Kidney (tissue), 14 donors: ENCODE results near the gene BAIAP3. TPM values are rescaled to one million over a fixed set of nuclear protein-coding genes. Genes with fewer than 3 reads are reported as not detected.

Source experiments
- DNase-seq, 5 donors: peaks; one replicate each; pipeline ENCODE4 v3.0.0-alpha.2; 2013 to 2020
- FAIRE-seq: peaks from 2 replicates; lab custom pipeline; 2012; peaks lifted over from hg19 to GRCh38; lab: Jason Lieb, UNC
- H3K27ac ChIP-seq, 2 donors: one replicate each; pipeline ENCODE4 v1.7.0; 2013; ENCODE audit warnings: low read depth in 2 of 2, low read length in 2 of 2, inconsistent platforms in 1 of 2
- H3K27me3 ChIP-seq: one replicate; pipeline ENCODE4 v1.7.1; 2013; ENCODE audit warnings: low read length, inconsistent platforms; ENCODE audit not compliant: control insufficient read depth, insufficient read depth
- H3K36me3 ChIP-seq, 3 donors: one replicate each; pipeline versions ENCODE4 v1.7.0 to v1.7.1; 2013; ENCODE audit warnings: low read length in 3 of 3, control low read depth in 1 of 3, inconsistent platforms in 1 of 3; ENCODE audit not compliant: insufficient read depth in 3 of 3, control insufficient read depth in 2 of 3
- H3K4me1 ChIP-seq, 3 donors: one replicate each; pipeline versions ENCODE4 v1.7.0 to v1.7.1; 2013; ENCODE audit warnings: low read length in 3 of 3, inconsistent platforms in 1 of 3, low read depth in 1 of 3; ENCODE audit not compliant: control insufficient read depth in 2 of 3, insufficient read depth in 2 of 3
- H3K4me3 ChIP-seq, 3 donors: one replicate each; pipeline versions ENCODE4 v1.7.0 to v1.8.1; 2013; ENCODE audit warnings: low read length in 3 of 3, control low read depth in 1 of 3, inconsistent platforms in 1 of 3
- H3K9ac ChIP-seq, 3 donors: one replicate each; pipeline versions ENCODE4 v1.7.0 to v1.7.1; 2013; ENCODE audit warnings: low read length in 3 of 3, control low read depth in 1 of 3, inconsistent platforms in 1 of 3
- H3K9me3 ChIP-seq, 3 donors: one replicate each; pipeline versions ENCODE4 v1.7.0 to v1.7.1; 2013; ENCODE audit warnings: low read length in 3 of 3, control low read depth in 1 of 3, inconsistent platforms in 1 of 3; ENCODE audit not compliant: control insufficient read depth in 2 of 3, insufficient read depth in 1 of 3
- intact Hi-C: fragments of 100-400 bp; cut with DNase I; formaldehyde crosslinking; loops from one replicate; pipeline ENCODE4 v1.11.1; 2022
- polyA plus RNA-seq: library from polyadenylated mRNA; stranded (reverse); fragments of 350-450 nt; fragmentation: Illumina TruSeq; extraction: RNeasy Lipid Tissue Mini Kit (QIAGEN cat#74804); gene quantifications from one replicate; pipeline ENCODE4 v1.2.3, GENCODE V29; 2014; ENCODE audit warnings: low read depth, low replicate concordance; ENCODE audit not compliant: insufficient read depth
- total RNA-seq: library from RNA; stranded (reverse); fragmentation: NEBNext Ultra II Directional; extraction: Animal tissue kit (Norgen Biotek cat#: 25700); gene quantifications from one replicate; pipeline ENCODE4 v1.2.1, GENCODE V29; 2021
- TF ChIP-seq, protein P1 (sequence below): IDR thresholded peaks from 3 replicates; pipeline ENCODE4 v1.5.1; 2012; ENCODE audit warnings: mild to moderate bottlenecking, moderate library complexity, borderline replicate concordance; ENCODE audit not compliant: insufficient read depth; ENCODE audit errors: extremely low read depth
- donor health status: control.
- donor health status: control.
- donor health status: control.
- donor health status: control.
- donor health status: control.
- donor health status: DM: yes; HTN: yes; CAD: no.
- donor health status: Normal renal cell carcinoma (clear cell type).

Gene BAIAP3
- total and polyA plus RNA-seq, 2 donors from 2014 or later: 8.0 to 8.2 TPM

DNA sequence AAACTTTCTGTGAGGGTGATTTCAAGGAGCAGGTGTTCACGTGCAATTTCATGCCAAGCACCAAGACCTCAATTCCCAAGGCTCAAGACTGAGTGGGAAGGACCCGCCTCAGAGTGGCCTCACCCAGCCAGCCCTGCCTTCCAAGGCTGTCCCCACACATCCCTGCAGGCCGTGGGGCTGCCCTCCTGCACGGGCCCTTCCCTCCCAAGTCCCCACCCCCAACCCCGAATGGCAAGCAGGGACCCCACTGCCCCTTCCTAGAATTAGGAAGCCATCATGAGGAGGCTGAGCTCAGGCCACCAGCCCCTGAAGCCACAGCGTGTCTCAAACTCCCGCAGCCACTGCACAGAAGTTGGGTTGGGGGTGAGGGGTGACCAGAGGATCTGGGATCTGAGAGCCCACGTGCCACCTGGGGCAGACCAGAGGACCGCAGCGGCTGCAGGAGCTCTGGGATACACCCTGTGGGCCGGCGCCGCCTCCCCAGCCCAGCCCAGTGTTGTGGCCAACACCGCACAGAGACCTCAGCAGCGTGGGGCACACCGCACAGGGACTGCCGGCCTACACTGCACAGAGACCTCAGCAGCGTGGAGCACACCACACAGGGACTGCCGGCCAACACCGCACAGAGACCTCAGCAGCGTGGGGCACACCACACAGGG, 39.0 kb downstream of the BAIAP3 start:
- Histone ChIP-seq H3K27ac (no peak overlapping the region), H3K9ac (no peak overlapping the region), H3K9me3 (no peaks in the 10 kb centered on the region), H3K36me3 (no peaks in the 10 kb centered on the region), H3K4me3 (no peak overlapping the region), H3K4me1 (no peaks in the 10 kb centered on the region), H3K27me3 (no peaks in the 10 kb centered on the region)
- peak in 1 of 5 donors; percentile 58 for DNase-seq
- TF ChIP-seq, protein P1, sequence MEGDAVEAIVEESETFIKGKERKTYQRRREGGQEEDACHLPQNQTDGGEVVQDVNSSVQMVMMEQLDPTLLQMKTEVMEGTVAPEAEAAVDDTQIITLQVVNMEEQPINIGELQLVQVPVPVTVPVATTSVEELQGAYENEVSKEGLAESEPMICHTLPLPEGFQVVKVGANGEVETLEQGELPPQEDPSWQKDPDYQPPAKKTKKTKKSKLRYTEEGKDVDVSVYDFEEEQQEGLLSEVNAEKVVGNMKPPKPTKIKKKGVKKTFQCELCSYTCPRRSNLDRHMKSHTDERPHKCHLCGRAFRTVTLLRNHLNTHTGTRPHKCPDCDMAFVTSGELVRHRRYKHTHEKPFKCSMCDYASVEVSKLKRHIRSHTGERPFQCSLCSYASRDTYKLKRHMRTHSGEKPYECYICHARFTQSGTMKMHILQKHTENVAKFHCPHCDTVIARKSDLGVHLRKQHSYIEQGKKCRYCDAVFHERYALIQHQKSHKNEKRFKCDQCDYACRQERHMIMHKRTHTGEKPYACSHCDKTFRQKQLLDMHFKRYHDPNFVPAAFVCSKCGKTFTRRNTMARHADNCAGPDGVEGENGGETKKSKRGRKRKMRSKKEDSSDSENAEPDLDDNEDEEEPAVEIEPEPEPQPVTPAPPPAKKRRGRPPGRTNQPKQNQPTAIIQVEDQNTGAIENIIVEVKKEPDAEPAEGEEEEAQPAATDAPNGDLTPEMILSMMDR: no peak
- intact Hi-C loops: no loop called here
- FAIRE-seq: no peak

DNA sequence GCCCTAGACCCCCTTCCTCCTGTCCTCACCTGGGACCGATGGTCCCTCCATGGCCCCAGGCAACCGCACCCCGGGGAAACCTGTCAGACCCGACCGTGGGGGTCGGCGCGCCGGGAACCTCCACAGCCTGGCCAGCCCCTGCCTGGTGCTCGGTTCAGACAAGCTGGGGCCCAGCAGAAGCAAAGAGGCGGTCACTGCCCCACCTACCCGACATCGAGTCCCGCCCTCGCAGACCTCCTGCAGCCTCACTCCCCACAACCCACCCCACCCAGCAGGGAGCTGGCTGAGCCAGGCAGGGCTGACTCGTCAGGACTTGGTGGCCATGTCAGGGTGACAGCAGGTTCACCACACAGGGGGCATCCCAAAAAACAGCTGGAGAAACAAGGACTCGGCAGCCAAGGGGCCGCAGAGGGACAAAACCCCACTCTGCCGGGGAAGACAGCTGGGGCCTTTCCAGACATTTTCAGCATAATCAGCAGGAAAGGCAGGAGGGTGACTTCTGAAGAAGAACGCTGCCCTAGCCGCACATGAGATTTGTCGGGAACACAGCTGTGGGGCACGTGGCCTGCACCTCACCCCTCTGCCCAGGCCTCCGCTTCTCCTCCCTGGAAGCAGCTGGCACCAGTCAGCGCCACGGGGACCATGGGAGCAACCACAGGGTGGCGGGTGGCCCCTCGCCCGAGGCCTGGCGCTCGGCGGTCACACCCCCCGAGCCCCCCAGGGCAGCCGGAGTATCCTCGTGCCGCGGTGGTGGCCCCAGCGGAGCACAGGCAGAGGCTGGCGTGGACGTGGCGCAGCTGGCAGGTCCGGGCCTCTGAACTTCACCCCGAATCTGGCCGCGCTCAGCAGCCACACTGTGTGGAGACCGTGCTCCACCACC, 41.2 kb downstream of the BAIAP3 start:
- Histone ChIP-seq H3K9me3 (no peaks in the 10 kb centered on the region), H3K27me3 (no peaks in the 10 kb centered on the region), H3K36me3 (no peaks in the 10 kb centered on the region), H3K4me1 (peaks cover 0 to 9% (median 6%) of the 10 kb centered on the region in 3 donors), H3K27ac (no peak overlapping the region), H3K9ac (no peak overlapping the region), H3K4me3 (no peak overlapping the region)
- FAIRE-seq (no peak), DNase-seq (peak in 1 of 5 donors; percentile 79)
- TF ChIP-seq, protein P1: no peak
- intact Hi-C loops: no loop called here

GRCh38 chr16:1375298-1375640, 41.8 kb downstream of the BAIAP3 start:
- H3K36me3 ChIP-seq: no peaks in the 10 kb centered on the region
- intact Hi-C loops: no loop called here

More at GRCh38 chr16:1375298-1375640, 41.8 kb downstream of the BAIAP3 start:
- Histone ChIP-seq H3K9me3 (no peaks in the 10 kb centered on the region), H3K27me3 (no peaks in the 10 kb centered on the region), H3K27ac (no peak overlapping the region), H3K4me1 (peaks cover 0 to 11% (median 6%) of the 10 kb centered on the region in 3 donors), H3K9ac (no peak overlapping the region), H3K4me3 (no peak overlapping the region)
- FAIRE-seq: no peak
- TF ChIP-seq, protein P1: no peak
- DNase-seq: no peak
